Stimulated activated CD8-positive, alpha-beta memory T cell treated with anti-CD3 and anti-CD28 coated beads, Interleukin-7, amount 100 ng/mL, for 48 hours (primary cell): ENCODE measurements around the gene DIP2C.
"Not testable (repeated sequence)": the region's sequence is repeated elsewhere in the genome, so short reads cannot be mapped to it uniquely, and the experiment has no call there.

Experiments
- DNase-seq, 2 donors: peaks; one replicate each; pipeline ENCODE4 v3.0.0-alpha.2; 2020; ENCODE audit warnings: low read depth in 1 of 2; ENCODE audit errors: extremely low read depth in 1 of 2

The DIP2C gene

GRCh38 chr10:600234-600633 is 89.2 kb downstream of the DIP2C start:
- no peak for DNase-seq

GRCh38 chr10:599767-600166 is 89.7 kb downstream of the DIP2C start:
- DNase-seq = no peak

- no peak for DNase-seq
Measured at GRCh38 chr10:598415-599170, 90.9 kb downstream of the DIP2C start.

GRCh38 chr10:597976-598375 is 91.5 kb downstream of the DIP2C start:
- no peak for DNase-seq

GRCh38 chr10:596725-597345 is 92.6 kb downstream of the DIP2C start:
- DNase-seq = no peak

GRCh38 chr10:596131-596530 is 93.3 kb downstream of the DIP2C start:
- not testable (repeated sequence) for DNase-seq

- DNase-seq = no peak
Measured at GRCh38 chr10:595473-595872, 94.0 kb downstream of the DIP2C start.

- no peak for DNase-seq
Measured at GRCh38 chr10:594584-595270, 94.7 kb downstream of the DIP2C start.

GRCh38 chr10:593901-594457 is 95.5 kb downstream of the DIP2C start:
- DNase-seq = no peak

GRCh38 chr10:593421-593820 is 96.0 kb downstream of the DIP2C start:
- DNase-seq = no peak

- DNase-seq = no peak
Measured at GRCh38 chr10:593016-593415, 96.5 kb downstream of the DIP2C start.

GRCh38 chr10:591646-592045 is 97.8 kb downstream of the DIP2C start:
- no peak for DNase-seq

- no peak for DNase-seq
Measured at GRCh38 chr10:590721-591120, 98.7 kb downstream of the DIP2C start.

- DNase-seq = no peak
Measured at GRCh38 chr10:589961-590680, 99.3 kb downstream of the DIP2C start.

GRCh38 chr10:588246-589165 is 101.0 kb downstream of the DIP2C start:
- no peak for DNase-seq

GRCh38 chr10:586716-587115 is 102.8 kb downstream of the DIP2C start:
- DNase-seq = no peak

GRCh38 chr10:586151-586550 is 103.3 kb downstream of the DIP2C start:
- no peak for DNase-seq

GRCh38 chr10:585502-585901 is 104.0 kb downstream of the DIP2C start:
- DNase-seq = no peak

GRCh38 chr10:584497-585290 is 104.8 kb downstream of the DIP2C start:
- not testable (repeated sequence) for DNase-seq
